OCI-LY7 (cell line): ENCODE results near the gene ARRDC5. TPM values are rescaled to one million over a fixed set of nuclear protein-coding genes. Genes with fewer than 3 reads are reported as not detected.
A peak's percentile ranks its signal among the peaks of the same experiment; 100 is the strongest.

Experiments
- BruUV-seq: library from RNA; stranded (reverse); fragments of 400-500 nt; replicated peaks from 2 replicates; lab custom pipeline; 2021; lab: Mats Ljungman, UMichigan
- CTCF ChIA-PET: fragments of 300-600 bp; sonication (Branson Sonifier 250); formaldehyde crosslinking; loops from one replicate; lab custom pipeline; 2022; ENCODE audit warnings: antibody characterized with exemption; ENCODE audit not compliant: unreplicated experiment; lab: Charles Lee
- POLR2A ChIA-PET: fragments of 300-600 bp; sonication (Branson Sonifier 250); formaldehyde crosslinking; loops from one replicate; lab custom pipeline; 2022; ENCODE audit warnings: antibody characterized with exemption; lab: Charles Lee
- DNase-seq: peaks from one replicate; pipeline ENCODE4 v3.0.0-alpha.2; 2015; ENCODE audit warnings: low spot score
- H2AFZ ChIP-seq: fragments of 200-600 bp; sonication (generic), shearing (Covaris generic); 2 replicates; pipeline ENCODE4 v1.6.1; 2014; ENCODE audit warnings: mild to moderate bottlenecking, antibody characterized with exemption, low read length, moderate library complexity
- H3K27ac ChIP-seq: fragments of 200-600 bp; sonication (generic); 2 replicates; pipeline ENCODE4 v1.5.1; 2014; ENCODE audit warnings: mixed run types, low read depth, mild to moderate bottlenecking, moderate library complexity, low read length, inconsistent platforms; ENCODE audit not compliant: poor library complexity, severe bottlenecking
- H3K36me3 ChIP-seq: fragments of 200-600 bp; sonication (generic); 2 replicates; pipeline ENCODE4 v1.6.1; 2014; ENCODE audit warnings: mild to moderate bottlenecking, antibody characterized with exemption, low read length, moderate library complexity, mixed read lengths; ENCODE audit not compliant: insufficient read depth
- H3K4me1 ChIP-seq: fragments of 200-600 bp; sonication (generic); 2 replicates; pipeline ENCODE4 v1.5.1; 2014; ENCODE audit warnings: mild to moderate bottlenecking, low read length; ENCODE audit not compliant: insufficient read depth, poor library complexity, severe bottlenecking
- H3K4me2 ChIP-seq: fragments of 200-600 bp; sonication (generic); 2 replicates; pipeline ENCODE4 v1.6.1; 2014; ENCODE audit warnings: mild to moderate bottlenecking, low read length
- H3K4me3 ChIP-seq: fragments of 200-600 bp; sonication (generic); 2 replicates; pipeline ENCODE4 v1.5.1; 2014; ENCODE audit warnings: mild to moderate bottlenecking, low read depth, low read length; ENCODE audit not compliant: poor library complexity, severe bottlenecking
- H3K79me2 ChIP-seq: fragments of 200-600 bp; sonication (generic); 2 replicates; pipeline ENCODE4 v1.6.1; 2016; ENCODE audit warnings: low read depth, mild to moderate bottlenecking, low read length, moderate library complexity, mixed read lengths; ENCODE audit not compliant: insufficient read depth
- H3K9me2 ChIP-seq: fragments of 200-600 bp; sonication (generic); 2 replicates; pipeline ENCODE4 v1.6.1; 2016; ENCODE audit warnings: mild to moderate bottlenecking, low read length, mixed read lengths; ENCODE audit not compliant: insufficient read depth
- H3K9me3 ChIP-seq: fragments of 200-600 bp; sonication (generic); 2 replicates; pipeline ENCODE4 v1.6.1; 2014; ENCODE audit warnings: mild to moderate bottlenecking, mixed run types, low read length, mixed read lengths
- H4K20me1 ChIP-seq: fragments of 200-600 bp; sonication (generic); 2 replicates; pipeline ENCODE4 v1.6.1; 2014; ENCODE audit warnings: mild to moderate bottlenecking, antibody characterized with exemption, low read length, moderate library complexity, mixed read lengths; ENCODE audit not compliant: insufficient read depth
- CTCF ChIP-seq: fragments of 200-600 bp; sonication (generic); conservative IDR thresholded peaks from 2 replicates; pipeline ENCODE4 v1.5.1; 2014; ENCODE audit warnings: mild to moderate bottlenecking, antibody characterized with exemption, low read length, moderate library complexity, mixed read lengths
- EZH2phosphoT487 ChIP-seq: fragments of 200-600 bp; sonication (generic); IDR thresholded peaks from 2 replicates; pipeline ENCODE4 v1.6.1; 2018; ENCODE audit warnings: low read depth, borderline replicate concordance, mild to moderate bottlenecking, mixed run types, antibody characterized with exemption, low read length, moderate library complexity, mixed read lengths
- intact Hi-C: fragments of 100-400 bp; cut with micrococcal nuclease; formaldehyde crosslinking; loops from one replicate; pipeline ENCODE4 v1.10.0; 2022; ENCODE audit not compliant: unreplicated experiment
- microRNA-seq: library from miRNA; unstranded; fragments of <30 nt; microRNA quantifications from one replicate; pipeline ENCODE4 v1.2.0, GENCODE V29; 2022; ENCODE audit warnings: borderline replicate concordance
- small RNA-seq: library from RNA; depleted of rRNA; stranded (forward); fragments of <200 nt; gene quantifications from one replicate; pipeline ENCODE3, GENCODE V24; 2014
- total RNA-seq, 2 experiments: library from RNA; depleted of rRNA in 1 of 2; stranded (reverse); fragments of >200 nt in 1 of 2; shearing (Covaris generic) in 1 of 2; gene quantifications; 2 replicates each; pipeline ENCODE4 v1.2.3, GENCODE V29; 2014 to 2022

Gene ARRDC5
- total RNA-seq, 2 experiments from 2014 or later: not detected

- Histone ChIP-seq H3K79me2 (no peaks in the 10 kb centered on the region), H3K4me1 (peaks cover 38% of the 10 kb centered on the region), H4K20me1 (no peaks in the 10 kb centered on the region), H3K4me3 (no peak overlapping the region), H3K27ac (peak overlapping the region; percentile 3), H3K9me2 (no peaks in the 10 kb centered on the region), H3K9me3 (no peaks in the 10 kb centered on the region), H3K36me3 (peaks cover 89% of the 10 kb centered on the region), H3K4me2 (no peak overlapping the region), H2AFZ (no peak overlapping the region)
- no TSS peak for BruUV-seq
- intact Hi-C loops: no loop called here
- POLR2A ChIA-PET: no interaction called here
- CTCF ChIA-PET: no interaction called here
- no peak for DNase-seq
- TF ChIP-seq CTCF (no peak), EZH2phosphoT487 (no peak)
Observed at GRCh38 chr19:4844348-4845179, 58.1 kb downstream of the ARRDC5 start.

GRCh38 chr19:4843647-4843965, 59.1 kb downstream of the ARRDC5 start:
- H3K4me1 ChIP-seq: peaks cover 28% of the 10 kb centered on the region
- H2AFZ ChIP-seq: no peak overlapping the region
- H3K9me2 ChIP-seq: no peaks in the 10 kb centered on the region
- H3K4me2 ChIP-seq: no peak overlapping the region
- H3K36me3 ChIP-seq: peaks cover 92% of the 10 kb centered on the region
- no peak overlapping the region for H3K27ac ChIP-seq
- H3K9me3 ChIP-seq: no peaks in the 10 kb centered on the region
- no TSS peak for BruUV-seq
- intact Hi-C loops: no loop called here
- no peak overlapping the region for H3K4me3 ChIP-seq
- no peak for DNase-seq
- H4K20me1 ChIP-seq: no peaks in the 10 kb centered on the region
- CTCF ChIA-PET: no interaction called here
- no peaks in the 10 kb centered on the region for H3K79me2 ChIP-seq
- TF ChIP-seq CTCF (no peak), EZH2phosphoT487 (no peak)
- POLR2A ChIA-PET: no interaction called here

Small RNA genes within 50 kb of the gene (microRNA-seq; reads per million reads assigned to microRNA genes)
- gene MIR4747: not detected

Small RNA genes within 50 kb of the gene (small RNA-seq; reads per million reads assigned to genes)
- gene MIR4747: not detected

Other genes starting within 250 kb of the ARRDC5 start
- 73.3 and 76.0 TPM in 2 replicates for gene MYDGF, start 232.6 kb downstream of the ARRDC5 start, total RNA-seq (2014; rRNA removed; shearing (Covaris generic))
- gene MYDGF, start 232.6 kb downstream of the ARRDC5 start, total RNA-seq (2022): 65.0 and 77.3 TPM in 2 replicates
- 25.5 and 40.2 TPM in 2 replicates for gene DPP9, start 179.1 kb downstream of the ARRDC5 start, total RNA-seq (2014; rRNA removed; shearing (Covaris generic))
- 56.7 and 63.8 TPM in 2 replicates for gene DPP9, start 179.1 kb downstream of the ARRDC5 start, total RNA-seq (2022)
- gene FEM1A, start 111.2 kb downstream of the ARRDC5 start, total RNA-seq (2014; rRNA removed; shearing (Covaris generic)): 11.5 and 17.5 TPM in 2 replicates
- gene FEM1A, start 111.2 kb downstream of the ARRDC5 start, total RNA-seq (2022): 14.3 and 15.8 TPM in 2 replicates
- gene TICAM1, start 71.2 kb downstream of the ARRDC5 start, total RNA-seq (2014; rRNA removed; shearing (Covaris generic)): 4.9 and 6.8 TPM in 2 replicates
- 26.7 and 28.9 TPM in 2 replicates for gene TICAM1, start 71.2 kb downstream of the ARRDC5 start, total RNA-seq (2022)
- gene PLIN3, start 35.2 kb downstream of the ARRDC5 start, total RNA-seq (2014; rRNA removed; shearing (Covaris generic)): 81.3 and 95.7 TPM in 2 replicates
- 115 TPM in 2 replicates for gene PLIN3, start 35.2 kb downstream of the ARRDC5 start, total RNA-seq (2022)
- 141 and 155 TPM in 2 replicates for gene UHRF1, start 6.6 kb upstream of the ARRDC5 start, total RNA-seq (2014; rRNA removed; shearing (Covaris generic))
- gene UHRF1, start 6.6 kb upstream of the ARRDC5 start, total RNA-seq (2022): 172 and 186 TPM in 2 replicates
- 14.2 and 24.3 TPM in 2 replicates for gene KDM4B, start 66.2 kb upstream of the ARRDC5 start, total RNA-seq (2014; rRNA removed; shearing (Covaris generic))
- 36.3 and 44.2 TPM in 2 replicates for gene KDM4B, start 66.2 kb upstream of the ARRDC5 start, total RNA-seq (2022)